Mononuclear cell (primary cell): ENCODE data around the gene USP4. TPM values are rescaled to one million over a fixed set of nuclear protein-coding genes. Genes with fewer than 3 reads are reported as not detected.
"Not testable (repeated sequence)": the region's sequence is repeated elsewhere in the genome, so short reads cannot be mapped to it uniquely, and the experiment has no call there.

Source experiments
- H3K27me3 ChIP-seq: 2 replicates; pipeline ENCODE4 v1.6.0; 2011; ENCODE audit warnings: low read length, control low read depth; ENCODE audit not compliant: insufficient read depth
- H3K4me1 ChIP-seq: 2 replicates; pipeline ENCODE4 v1.5.1; 2011; ENCODE audit warnings: mild to moderate bottlenecking, low read length, control low read depth; ENCODE audit not compliant: insufficient read depth
- H3K4me3 ChIP-seq: 2 replicates; pipeline ENCODE4 v1.5.1; 2011; ENCODE audit warnings: mild to moderate bottlenecking, low read length, moderate library complexity
- H3K9me3 ChIP-seq: 2 replicates; pipeline ENCODE4 v1.5.1; 2011; ENCODE audit warnings: low read depth, mild to moderate bottlenecking, control low read depth, low read length
- total RNA-seq: library from RNA; depleted of rRNA; stranded (reverse); fragments of >200 nt; gene quantifications from one replicate; pipeline ENCODE4 v1.2.3, GENCODE V29; 2012

Gene USP4
- total RNA-seq, 1 donor: 65.2 TPM

- no peaks in the 10 kb centered on the region for H3K9me3 ChIP-seq
- no peaks in the 10 kb centered on the region for H3K27me3 ChIP-seq
- no peak overlapping the region for H3K4me3 ChIP-seq
- H3K4me1 ChIP-seq: peaks cover 42% of the 10 kb centered on the region
Measured at GRCh38 chr3:49333091-49333490, 6.8 kb downstream of the USP4 start.

GRCh38 chr3:49329186-49329585 is 10.7 kb downstream of the USP4 start:
- Histone ChIP-seq H3K27me3 (no peaks in the 10 kb centered on the region), H3K4me1 (peaks cover 26% of the 10 kb centered on the region), H3K4me3 (no peak overlapping the region), H3K9me3 (no peaks in the 10 kb centered on the region)

DNA sequence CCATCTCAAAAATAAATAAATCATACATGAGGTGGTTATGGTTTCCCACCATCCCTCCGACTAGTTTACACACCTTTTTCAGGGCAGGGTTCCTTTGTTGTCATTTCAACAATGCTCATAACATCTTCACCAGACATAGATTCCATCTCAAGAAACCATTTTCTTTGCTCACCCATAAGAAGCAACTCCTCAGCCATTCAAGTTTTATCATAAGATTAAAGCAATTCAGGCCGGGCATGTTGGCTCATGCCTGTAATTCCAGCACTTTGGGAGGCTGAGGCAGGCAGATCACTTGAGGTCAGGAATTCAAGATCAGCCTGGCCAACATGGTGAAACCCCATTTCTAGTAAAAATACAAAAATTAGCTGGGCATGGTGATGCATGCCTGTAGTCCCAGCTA is 11.5 kb downstream of the USP4 start:
- not testable (repeated sequence) for H3K4me3 ChIP-seq, H3K27me3 ChIP-seq, H3K9me3 ChIP-seq
- peaks cover 18% of the 10 kb centered on the region for H3K4me1 ChIP-seq

GRCh38 chr3:49327485-49327884 is 12.4 kb downstream of the USP4 start:
- Histone ChIP-seq H3K27me3 (no peaks in the 10 kb centered on the region), H3K4me3 (no peak overlapping the region), H3K9me3 (no peaks in the 10 kb centered on the region), H3K4me1 (peaks cover 9% of the 10 kb centered on the region)

DNA sequence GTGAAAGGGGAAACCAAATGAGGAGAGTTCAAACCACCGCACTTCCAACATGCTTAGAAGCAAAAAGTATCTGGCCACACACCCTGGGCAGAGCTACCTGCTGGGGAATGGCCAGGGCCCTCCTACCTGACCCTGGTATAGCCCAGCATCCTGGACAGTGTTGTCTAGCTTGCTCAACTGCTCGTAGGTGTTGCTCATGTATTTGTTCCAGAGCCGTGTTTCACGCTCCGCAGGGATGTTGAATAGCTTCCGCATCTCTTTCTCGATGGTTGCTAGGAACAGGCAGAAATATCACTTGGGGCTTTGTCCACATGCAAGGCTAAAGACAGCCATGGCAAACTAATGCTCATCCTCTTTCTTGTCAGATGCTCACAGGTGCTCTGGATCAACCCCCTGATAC is 15.1 kb downstream of the USP4 start:
- Histone ChIP-seq H3K9me3 (no peaks in the 10 kb centered on the region), H3K4me1 (peaks cover 5% of the 10 kb centered on the region), H3K27me3 (no peaks in the 10 kb centered on the region), H3K4me3 (no peak overlapping the region)

DNA sequence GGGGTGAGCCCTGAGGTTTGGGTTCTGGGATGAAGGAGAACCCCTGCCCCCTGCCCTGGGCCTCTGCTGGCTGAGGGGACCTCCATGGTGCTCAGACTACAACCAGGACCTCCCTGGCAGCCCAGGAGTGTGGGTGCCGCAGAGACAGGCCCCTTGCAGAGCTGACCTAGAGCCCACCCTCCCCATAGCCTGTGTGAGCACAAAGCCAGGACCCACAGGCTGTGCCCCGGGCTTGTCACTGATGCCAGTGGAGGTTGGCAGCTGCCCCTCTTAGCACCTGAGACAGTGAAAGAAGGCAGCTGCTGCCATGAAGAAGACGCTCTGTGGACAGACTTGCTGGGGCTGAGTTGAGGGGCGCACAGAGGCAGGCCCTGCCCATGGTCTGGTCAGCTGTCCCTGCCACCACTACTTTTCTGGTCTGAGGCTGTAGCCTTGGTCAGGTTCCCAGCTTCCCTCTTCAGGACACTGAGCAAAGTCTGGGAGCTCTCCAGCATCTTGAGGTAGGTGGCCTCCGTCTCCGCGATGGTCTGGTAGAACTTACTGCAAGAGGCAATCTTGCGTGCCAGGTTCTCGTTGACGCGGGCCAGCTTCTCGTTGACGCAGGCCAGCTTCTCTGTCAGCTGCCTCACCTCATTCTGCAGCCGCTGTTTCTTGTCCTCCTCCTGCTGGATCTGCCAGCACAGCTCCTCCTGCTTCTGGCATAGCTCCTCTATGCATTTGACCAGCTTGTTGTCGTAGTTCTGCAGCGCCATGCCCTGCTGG is 23.0 kb downstream of the USP4 start:
- H3K4me1 ChIP-seq: no peaks in the 10 kb centered on the region
- H3K9me3 ChIP-seq: no peaks in the 10 kb centered on the region
- H3K27me3 ChIP-seq: no peaks in the 10 kb centered on the region
- H3K4me3 ChIP-seq: no peak overlapping the region

DNA sequence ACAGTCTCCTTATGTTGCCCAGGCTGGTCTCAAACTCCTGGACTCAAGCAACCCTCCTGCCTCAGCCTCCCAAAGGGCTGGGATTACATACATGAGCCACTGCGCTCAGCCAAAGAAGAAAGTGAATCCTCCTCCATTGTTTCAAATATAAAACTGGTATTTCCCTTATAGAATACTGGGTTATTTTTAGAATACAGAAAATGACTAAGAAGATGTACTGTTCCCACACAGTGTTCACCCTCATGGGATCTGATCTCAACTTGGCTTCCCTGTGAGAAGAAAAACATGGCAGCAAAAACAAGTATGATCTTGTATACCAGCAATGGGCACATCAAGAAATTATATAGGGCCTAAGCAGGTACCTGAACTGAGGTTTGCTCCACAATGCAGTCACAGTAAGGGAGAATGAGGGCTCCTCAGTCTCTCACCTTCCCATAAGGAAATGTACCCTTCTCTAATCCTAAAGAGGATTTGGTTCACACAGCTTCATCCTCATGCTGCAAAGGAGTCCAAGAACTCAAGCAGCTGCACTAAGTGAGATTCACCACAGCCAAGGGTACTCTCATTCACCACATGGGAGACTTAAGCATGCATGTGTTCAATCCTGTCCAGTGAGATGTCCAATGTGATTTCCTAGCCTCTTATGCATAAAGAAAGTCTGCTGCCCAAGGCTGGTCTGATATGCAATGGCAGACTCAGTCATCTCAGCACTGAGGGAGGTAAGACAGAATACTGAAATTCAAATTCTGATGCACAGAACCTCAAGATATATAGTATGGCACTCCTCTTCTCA is 25.8 kb downstream of the USP4 start:
- Histone ChIP-seq H3K4me3 (no peak overlapping the region), H3K27me3 (no peaks in the 10 kb centered on the region), H3K9me3 (no peaks in the 10 kb centered on the region), H3K4me1 (no peaks in the 10 kb centered on the region)

DNA sequence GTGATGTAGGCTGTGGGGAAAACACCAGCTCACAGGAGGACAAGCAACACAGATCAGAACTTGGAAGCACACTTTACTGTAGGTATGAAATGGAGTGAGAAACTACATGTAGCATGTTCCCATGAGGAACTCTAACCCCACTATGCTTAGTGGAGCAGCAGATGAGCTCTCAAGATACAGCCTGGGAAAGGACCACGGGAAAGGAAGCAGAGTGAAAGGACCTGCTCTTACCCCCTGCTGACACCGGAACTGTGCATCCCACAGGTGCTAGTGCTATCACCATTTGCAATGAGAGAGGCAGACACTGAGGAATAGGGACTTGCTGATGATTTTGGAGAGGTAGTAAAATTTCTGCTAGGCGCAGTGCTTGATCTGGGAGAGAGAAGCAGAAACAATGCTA is 28.6 kb downstream of the USP4 start:
- H3K27me3 ChIP-seq: no peaks in the 10 kb centered on the region
- no peak overlapping the region for H3K4me3 ChIP-seq
- no peaks in the 10 kb centered on the region for H3K4me1 ChIP-seq
- H3K9me3 ChIP-seq: no peaks in the 10 kb centered on the region

DNA sequence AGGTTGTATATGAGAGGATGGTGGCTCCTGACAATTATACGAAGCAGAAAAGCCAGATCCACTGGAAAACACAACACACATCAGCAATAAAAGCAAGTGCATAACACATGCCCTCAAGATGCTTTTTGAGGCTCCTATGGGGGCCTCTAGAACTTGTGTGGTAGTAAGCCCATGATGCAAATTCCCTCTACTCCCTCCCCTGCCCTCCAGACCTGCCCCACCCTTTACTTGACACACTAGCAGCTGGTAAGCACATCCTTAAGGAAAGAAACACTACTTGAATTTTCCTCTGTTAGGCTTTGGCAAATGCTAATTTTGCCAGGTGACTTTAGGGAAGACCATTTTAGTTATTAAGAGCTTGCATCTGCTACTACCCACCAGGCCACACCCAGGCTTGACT is 29.2 kb downstream of the USP4 start:
- Histone ChIP-seq H3K27me3 (no peaks in the 10 kb centered on the region), H3K4me1 (no peaks in the 10 kb centered on the region), H3K9me3 (no peaks in the 10 kb centered on the region), H3K4me3 (no peak overlapping the region)

DNA sequence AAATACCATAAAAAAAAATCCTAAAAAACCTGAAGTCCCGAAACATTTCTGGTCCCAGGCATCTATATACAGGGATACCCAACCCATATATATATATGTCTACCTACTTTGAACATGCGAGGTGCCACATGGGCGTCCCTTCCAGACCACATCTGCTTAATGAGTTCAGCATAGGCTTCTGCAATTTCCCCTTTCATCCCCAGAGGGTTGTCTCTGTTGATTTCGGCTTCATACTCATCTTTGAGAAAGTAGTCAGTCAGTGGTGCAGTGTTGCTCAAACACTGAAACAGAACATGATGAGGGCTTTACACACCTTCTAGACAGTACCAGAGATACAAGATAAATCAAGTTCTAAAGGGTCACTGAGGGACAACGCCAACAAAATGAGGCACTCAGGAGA is 34.2 kb downstream of the USP4 start:
- H3K4me3 ChIP-seq: no peak overlapping the region
- H3K9me3 ChIP-seq: no peaks in the 10 kb centered on the region
- H3K27me3 ChIP-seq: no peaks in the 10 kb centered on the region
- H3K4me1 ChIP-seq: no peaks in the 10 kb centered on the region

DNA sequence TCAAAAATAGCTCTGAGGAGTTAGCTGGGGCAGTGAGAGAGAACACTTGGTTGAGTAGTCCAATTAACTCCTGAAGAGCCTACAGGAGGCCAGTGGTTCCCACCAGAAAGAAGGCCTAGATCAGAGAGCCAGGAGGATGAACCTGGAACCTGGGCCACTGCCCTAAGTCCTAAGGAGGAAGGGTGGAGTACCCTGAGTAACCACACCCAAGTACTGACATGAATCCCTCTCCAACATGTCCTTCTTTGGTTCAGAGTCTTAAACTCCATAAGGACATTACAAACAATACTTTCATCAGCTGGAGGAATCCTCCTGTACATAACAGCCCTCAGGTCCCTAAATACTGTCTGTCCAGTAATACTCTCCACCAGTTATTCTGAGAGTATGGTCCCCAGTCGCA is 37.2 kb downstream of the USP4 start:
- Histone ChIP-seq H3K4me1 (no peaks in the 10 kb centered on the region), H3K4me3 (no peak overlapping the region), H3K9me3 (no peaks in the 10 kb centered on the region), H3K27me3 (no peaks in the 10 kb centered on the region)

GRCh38 chr3:49300595-49300994 is 39.3 kb downstream of the USP4 start:
- peaks cover 7% of the 10 kb centered on the region for H3K4me1 ChIP-seq
- H3K27me3 ChIP-seq: no peaks in the 10 kb centered on the region
- H3K4me3 ChIP-seq: no peak overlapping the region
- no peaks in the 10 kb centered on the region for H3K9me3 ChIP-seq

DNA sequence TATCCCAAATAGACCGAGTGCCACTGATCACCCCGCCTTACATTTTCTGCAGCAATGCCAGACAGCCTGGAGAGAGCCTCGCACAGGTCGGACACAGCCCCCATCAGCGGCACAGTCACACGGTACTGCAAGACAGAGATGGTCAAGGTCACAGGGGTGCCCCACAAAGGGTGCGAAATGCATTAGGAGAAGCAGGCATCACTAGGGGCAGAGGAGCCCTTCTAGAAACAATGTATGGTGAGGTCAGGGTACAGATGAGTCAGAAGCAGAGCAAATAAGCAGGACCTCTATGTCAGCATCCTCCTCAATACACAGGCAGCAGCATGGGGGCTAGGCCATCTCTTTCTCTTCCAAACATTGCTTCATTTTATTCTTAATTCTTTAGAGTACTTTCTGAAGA is 41.3 kb downstream of the USP4 start:
- H3K4me3 ChIP-seq: no peak overlapping the region
- no peaks in the 10 kb centered on the region for H3K27me3 ChIP-seq
- H3K4me1 ChIP-seq: peaks cover 7% of the 10 kb centered on the region
- H3K9me3 ChIP-seq: no peaks in the 10 kb centered on the region

DNA sequence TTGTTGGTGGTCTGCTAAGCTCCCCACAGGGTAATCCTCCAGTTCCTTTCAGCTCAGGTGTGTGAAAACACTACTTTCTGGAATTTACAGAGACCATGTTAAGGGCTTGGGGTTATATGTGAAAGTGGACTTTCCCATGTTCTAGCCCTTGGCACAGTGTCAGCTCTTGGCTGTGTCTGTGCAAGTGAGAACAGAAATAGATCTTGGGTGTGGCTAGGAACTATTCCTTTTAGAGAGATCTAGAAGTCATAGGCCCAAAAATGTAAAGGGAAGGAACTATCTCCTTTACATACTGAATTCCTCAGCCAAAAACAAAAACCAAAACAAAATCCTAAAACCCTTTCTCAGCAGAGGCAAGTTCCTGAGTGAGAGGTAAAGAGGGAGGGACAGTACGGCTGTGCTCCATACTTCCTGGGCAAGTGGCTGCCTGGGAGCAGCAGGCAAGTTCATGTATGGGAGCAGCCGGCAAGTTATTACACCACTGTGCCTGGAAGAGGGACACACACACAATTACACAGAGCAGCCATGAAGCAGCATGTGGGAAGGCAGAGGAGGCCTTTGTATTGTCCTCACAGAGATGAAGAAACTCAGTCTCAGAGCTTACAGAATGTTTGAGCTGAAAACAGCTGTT is 43.0 kb downstream of the USP4 start:
- Histone ChIP-seq H3K4me3 (no peak overlapping the region), H3K4me1 (peaks cover 7% of the 10 kb centered on the region), H3K9me3 (no peaks in the 10 kb centered on the region), H3K27me3 (no peaks in the 10 kb centered on the region)

DNA sequence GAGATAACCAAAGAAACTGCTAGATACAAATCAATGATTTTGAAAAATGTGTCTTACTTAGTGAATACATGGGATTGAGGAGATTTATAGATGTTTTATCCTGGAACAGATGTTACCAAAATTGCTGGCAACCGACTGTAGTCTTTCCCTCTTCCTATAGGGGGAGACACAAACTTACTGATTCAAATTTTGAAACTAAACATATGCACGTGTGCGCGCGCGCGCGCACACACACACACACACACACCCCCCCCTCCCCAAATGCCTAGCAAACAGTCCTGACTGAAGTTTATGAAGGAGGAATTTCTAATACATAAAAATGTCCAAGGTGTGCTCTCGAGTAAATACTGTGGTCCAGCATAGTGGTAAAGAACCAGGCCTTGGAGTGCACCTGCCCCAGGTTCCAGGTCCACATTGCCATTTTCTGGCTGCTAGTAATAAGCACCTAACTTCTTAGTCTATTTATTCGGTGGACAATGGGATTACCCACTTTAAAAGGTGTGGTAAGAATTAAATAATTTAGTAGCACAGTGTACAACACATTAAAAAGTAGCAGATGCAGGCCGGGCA is 44.3 kb downstream of the USP4 start:
- no peaks in the 10 kb centered on the region for H3K9me3 ChIP-seq
- H3K27me3 ChIP-seq: no peaks in the 10 kb centered on the region
- H3K4me3 ChIP-seq: no peak overlapping the region
- peaks cover 7% of the 10 kb centered on the region for H3K4me1 ChIP-seq
